ENCODE results near the gene ANKS1A.

The ANKS1A gene

DNA sequence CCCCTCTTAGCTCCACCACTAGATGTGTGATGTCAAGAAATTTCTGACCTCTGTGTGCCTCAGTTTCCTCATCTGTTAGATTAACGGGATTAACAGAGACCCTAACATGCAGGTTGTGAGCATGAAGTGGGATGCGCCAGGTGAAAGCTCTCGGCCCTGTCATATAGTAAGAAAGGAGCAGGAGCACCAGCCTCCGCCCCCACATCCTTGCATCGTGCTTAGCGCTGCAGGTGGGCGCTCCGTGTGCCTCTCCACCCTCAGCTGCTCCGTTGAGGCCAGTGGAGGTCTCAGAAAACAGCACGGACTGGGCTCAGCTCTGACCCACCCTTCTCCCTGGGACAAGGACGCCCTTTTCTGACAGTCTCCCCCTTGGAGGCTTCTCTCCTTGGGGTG is 188.7 kb downstream of the ANKS1A start:
- H3K9me3 ChIP-seq (ENCODE audit: control insufficient read depth, insufficient read depth, low read depth, low read length), result no peaks in the 10 kb centered on the region
- no peak overlapping the region for H3K27ac ChIP-seq (ENCODE audit: extremely low read depth, low read depth, low read length)
- POLR2A ChIA-PET, result no interaction called here
- peaks cover 0 to 62% of the 10 kb centered on the region in 2 experiments; a peak in 2 of 3 replicates for H3K36me3 ChIP-seq (ENCODE audit: control insufficient read depth in 2 of 2, insufficient read depth in 1 of 2, low read length in 2 of 2)
- no peak overlapping the region for H3K4me3 ChIP-seq (ENCODE audit: low read depth, low read length)
- TF ChIP-seq EGR2 (tag by site-specific recombination; IDR thresholded peaks at IDR 0.05; ENCODE audit: low read depth) (0 out of 2 replicates have a peak, but pooled peaks have one; percentile 22), ZSCAN30 (tag by site-specific recombination; IDR thresholded peaks at IDR 0.05) (no peak)
- H3K4me1 ChIP-seq (ENCODE audit: control insufficient read depth, insufficient read depth, low read length), result no peaks in the 10 kb centered on the region
- CTCF ChIA-PET, result interaction anchor here (1.3 kb wide), 1 partner anchor 163 kb away, joined by 3 read pairs; no protein-coding TSS in a partner anchor

DNA sequence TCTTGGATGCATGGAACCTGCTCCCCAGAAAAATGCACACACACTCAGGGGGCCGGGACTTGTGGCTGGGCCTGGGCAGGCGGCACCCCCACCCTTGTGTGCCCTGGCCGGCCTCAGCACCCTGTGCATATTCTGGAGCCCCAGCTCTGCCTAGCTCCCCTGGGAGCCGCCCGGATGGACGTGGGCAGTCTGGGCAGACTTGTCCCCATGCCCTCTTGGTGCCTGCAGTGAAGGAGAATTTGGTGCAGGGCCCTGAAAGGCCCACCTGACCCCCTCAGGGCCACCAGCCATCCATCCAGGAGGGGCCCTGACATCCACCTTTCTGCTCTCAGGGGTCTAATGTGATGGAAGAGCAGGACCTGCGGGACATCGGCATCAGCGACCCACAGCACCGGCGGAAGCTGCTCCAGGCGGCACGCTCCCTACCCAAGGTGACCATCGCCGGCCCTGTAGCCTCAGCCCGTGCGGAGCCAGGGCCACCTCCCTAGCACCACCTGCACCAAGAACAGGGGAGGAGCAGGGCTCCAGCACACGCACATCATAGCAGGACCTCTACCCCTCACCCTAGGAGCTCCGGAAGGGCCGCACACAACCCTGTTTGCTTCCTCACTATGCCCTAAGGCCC is 189.3 kb downstream of the ANKS1A start:
- Histone ChIP-seq H3K4me1 (ENCODE audit: control insufficient read depth, insufficient read depth, low read length) (no peaks in the 10 kb centered on the region), H3K27ac (ENCODE audit: extremely low read depth, low read depth, low read length) (no peak overlapping the region), H3K4me3 (ENCODE audit: low read depth, low read length) (no peak overlapping the region), H3K9me3 (ENCODE audit: control insufficient read depth, insufficient read depth, low read depth, low read length) (no peaks in the 10 kb centered on the region), H3K36me3 (ENCODE audit: control insufficient read depth in 2 of 2, insufficient read depth in 1 of 2, low read length in 2 of 2) (peaks cover 0 to 66% of the 10 kb centered on the region in 2 experiments; a peak in 2 of 3 replicates)
- ChIA-PET POLR2A (no interaction called here), CTCF (no interaction called here)
- no peak for TF ChIP-seq ZIC2 (tag by site-specific recombination; IDR thresholded peaks at IDR 0.05)
- TF ChIP-seq ZBTB20 (tag by site-specific recombination; IDR thresholded peaks at IDR 0.05), result no peak
- TF ChIP-seq ZNF274 (IDR thresholded peaks at IDR 0.05; ENCODE audit: low read length), result no peak
- no peak for TF ChIP-seq ZNF274 (tag by site-specific recombination; IDR thresholded peaks at IDR 0.05; ENCODE audit: borderline replicate concordance)
- no peak for TF ChIP-seq ZFP69B (tag by site-specific recombination; IDR thresholded peaks at IDR 0.05)
- no peak for TF ChIP-seq ZNF214 (tag by site-specific recombination; IDR thresholded peaks at IDR 0.05; ENCODE audit: borderline replicate concordance)
- TF ChIP-seq ZNF2 (tag by site-specific recombination; IDR thresholded peaks at IDR 0.05), result no peak
- TF ChIP-seq, protein P1, sequence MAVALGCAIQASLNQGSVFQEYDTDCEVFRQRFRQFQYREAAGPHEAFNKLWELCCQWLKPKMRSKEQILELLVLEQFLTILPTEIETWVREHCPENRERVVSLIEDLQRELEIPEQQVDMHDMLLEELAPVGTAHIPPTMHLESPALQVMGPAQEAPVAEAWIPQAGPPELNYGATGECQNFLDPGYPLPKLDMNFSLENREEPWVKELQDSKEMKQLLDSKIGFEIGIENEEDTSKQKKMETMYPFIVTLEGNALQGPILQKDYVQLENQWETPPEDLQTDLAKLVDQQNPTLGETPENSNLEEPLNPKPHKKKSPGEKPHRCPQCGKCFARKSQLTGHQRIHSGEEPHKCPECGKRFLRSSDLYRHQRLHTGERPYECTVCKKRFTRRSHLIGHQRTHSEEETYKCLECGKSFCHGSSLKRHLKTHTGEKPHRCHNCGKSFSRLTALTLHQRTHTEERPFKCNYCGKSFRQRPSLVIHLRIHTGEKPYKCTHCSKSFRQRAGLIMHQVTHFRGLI (tag by site-specific recombination; IDR thresholded peaks at IDR 0.05), result no peak
- TF ChIP-seq, protein P2, sequence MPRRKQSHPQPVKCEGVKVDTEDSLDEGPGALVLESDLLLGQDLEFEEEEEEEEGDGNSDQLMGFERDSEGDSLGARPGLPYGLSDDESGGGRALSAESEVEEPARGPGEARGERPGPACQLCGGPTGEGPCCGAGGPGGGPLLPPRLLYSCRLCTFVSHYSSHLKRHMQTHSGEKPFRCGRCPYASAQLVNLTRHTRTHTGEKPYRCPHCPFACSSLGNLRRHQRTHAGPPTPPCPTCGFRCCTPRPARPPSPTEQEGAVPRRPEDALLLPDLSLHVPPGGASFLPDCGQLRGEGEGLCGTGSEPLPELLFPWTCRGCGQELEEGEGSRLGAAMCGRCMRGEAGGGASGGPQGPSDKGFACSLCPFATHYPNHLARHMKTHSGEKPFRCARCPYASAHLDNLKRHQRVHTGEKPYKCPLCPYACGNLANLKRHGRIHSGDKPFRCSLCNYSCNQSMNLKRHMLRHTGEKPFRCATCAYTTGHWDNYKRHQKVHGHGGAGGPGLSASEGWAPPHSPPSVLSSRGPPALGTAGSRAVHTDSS (tag by site-specific recombination; IDR thresholded peaks at IDR 0.05), result no peak
- TF ChIP-seq GLIS1 (tag by site-specific recombination; IDR thresholded peaks at IDR 0.05), result no peak
- TF ChIP-seq, protein P3, sequence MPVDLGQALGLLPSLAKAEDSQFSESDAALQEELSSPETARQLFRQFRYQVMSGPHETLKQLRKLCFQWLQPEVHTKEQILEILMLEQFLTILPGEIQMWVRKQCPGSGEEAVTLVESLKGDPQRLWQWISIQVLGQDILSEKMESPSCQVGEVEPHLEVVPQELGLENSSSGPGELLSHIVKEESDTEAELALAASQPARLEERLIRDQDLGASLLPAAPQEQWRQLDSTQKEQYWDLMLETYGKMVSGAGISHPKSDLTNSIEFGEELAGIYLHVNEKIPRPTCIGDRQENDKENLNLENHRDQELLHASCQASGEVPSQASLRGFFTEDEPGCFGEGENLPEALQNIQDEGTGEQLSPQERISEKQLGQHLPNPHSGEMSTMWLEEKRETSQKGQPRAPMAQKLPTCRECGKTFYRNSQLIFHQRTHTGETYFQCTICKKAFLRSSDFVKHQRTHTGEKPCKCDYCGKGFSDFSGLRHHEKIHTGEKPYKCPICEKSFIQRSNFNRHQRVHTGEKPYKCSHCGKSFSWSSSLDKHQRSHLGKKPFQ (tag by site-specific recombination; IDR thresholded peaks at IDR 0.05), result no peak
- no peak for TF ChIP-seq ZBTB21 (tag by site-specific recombination; IDR thresholded peaks at IDR 0.05)
- TF ChIP-seq ZNF433 (tag by site-specific recombination; IDR thresholded peaks at IDR 0.05; ENCODE audit: low read depth), result no peak
- TF ChIP-seq ZNF350 (tag by site-specific recombination; IDR thresholded peaks at IDR 0.05), result no peak
- TF ChIP-seq ZNF146 (tag by site-specific recombination; IDR thresholded peaks at IDR 0.05), result no peak
- TF ChIP-seq ZFHX2 (tag by site-specific recombination; conservative IDR thresholded peaks at IDR 0.05), result no peak

DNA sequence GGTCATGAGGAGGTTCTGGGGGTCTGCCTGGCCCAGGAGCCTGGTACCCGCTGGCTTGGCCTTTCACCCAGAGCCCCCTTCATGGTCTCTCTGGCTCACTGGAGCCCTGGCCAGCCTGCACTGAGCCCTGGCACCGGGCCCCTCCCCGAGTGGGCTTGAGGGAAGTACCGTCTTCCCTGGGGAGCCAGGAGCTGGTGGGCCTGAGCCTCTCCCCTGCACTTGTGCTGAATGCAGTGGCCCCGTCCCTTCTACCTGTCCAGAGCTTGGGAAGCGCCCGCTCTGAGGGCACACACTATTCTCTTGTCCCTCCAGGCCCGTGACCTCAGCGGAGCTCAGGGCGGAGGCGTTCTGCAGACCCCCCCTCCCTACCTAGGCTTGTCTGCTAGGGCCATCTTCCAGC is 189.8 kb downstream of the ANKS1A start:
- ChIA-PET POLR2A (no interaction called here), CTCF (interaction anchor here (0.7 to 1.2 kb wide), 2 partner anchors 61 to 120 kb away, joined by 3 read pairs; no protein-coding TSS in a partner anchor)
- no peaks in the 10 kb centered on the region for H3K9me3 ChIP-seq (ENCODE audit: control insufficient read depth, insufficient read depth, low read depth, low read length)
- H3K4me3 ChIP-seq (ENCODE audit: low read depth, low read length), result no peak overlapping the region
- peaks cover 0 to 67% of the 10 kb centered on the region in 2 experiments; a peak in 2 of 3 replicates for H3K36me3 ChIP-seq (ENCODE audit: control insufficient read depth in 2 of 2, insufficient read depth in 1 of 2, low read length in 2 of 2)
- H3K4me1 ChIP-seq (ENCODE audit: control insufficient read depth, insufficient read depth, low read length), result no peaks in the 10 kb centered on the region
- no peak overlapping the region for H3K27ac ChIP-seq (ENCODE audit: extremely low read depth, low read depth, low read length)
- TF ChIP-seq TCF7L2 (IDR thresholded peaks at IDR 0.05; ENCODE audit: borderline replicate concordance, low read depth, low read length) (no peak), ZNF791 (tag by site-specific recombination; IDR thresholded peaks at IDR 0.05) (no peak), ZNF221 (tag by site-specific recombination; IDR thresholded peaks at IDR 0.05; ENCODE audit: borderline replicate concordance) (no peak), ZBTB21 (tag by site-specific recombination; IDR thresholded peaks at IDR 0.05) (no peak)
- TF ChIP-seq, protein P4, sequence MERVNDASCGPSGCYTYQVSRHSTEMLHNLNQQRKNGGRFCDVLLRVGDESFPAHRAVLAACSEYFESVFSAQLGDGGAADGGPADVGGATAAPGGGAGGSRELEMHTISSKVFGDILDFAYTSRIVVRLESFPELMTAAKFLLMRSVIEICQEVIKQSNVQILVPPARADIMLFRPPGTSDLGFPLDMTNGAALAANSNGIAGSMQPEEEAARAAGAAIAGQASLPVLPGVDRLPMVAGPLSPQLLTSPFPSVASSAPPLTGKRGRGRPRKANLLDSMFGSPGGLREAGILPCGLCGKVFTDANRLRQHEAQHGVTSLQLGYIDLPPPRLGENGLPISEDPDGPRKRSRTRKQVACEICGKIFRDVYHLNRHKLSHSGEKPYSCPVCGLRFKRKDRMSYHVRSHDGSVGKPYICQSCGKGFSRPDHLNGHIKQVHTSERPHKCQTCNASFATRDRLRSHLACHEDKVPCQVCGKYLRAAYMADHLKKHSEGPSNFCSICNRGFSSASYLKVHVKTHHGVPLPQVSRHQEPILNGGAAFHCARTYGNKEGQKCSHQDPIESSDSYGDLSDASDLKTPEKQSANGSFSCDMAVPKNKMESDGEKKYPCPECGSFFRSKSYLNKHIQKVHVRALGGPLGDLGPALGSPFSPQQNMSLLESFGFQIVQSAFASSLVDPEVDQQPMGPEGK (tag by site-specific recombination; IDR thresholded peaks at IDR 0.05), result no peak
- TF ChIP-seq, protein P5, sequence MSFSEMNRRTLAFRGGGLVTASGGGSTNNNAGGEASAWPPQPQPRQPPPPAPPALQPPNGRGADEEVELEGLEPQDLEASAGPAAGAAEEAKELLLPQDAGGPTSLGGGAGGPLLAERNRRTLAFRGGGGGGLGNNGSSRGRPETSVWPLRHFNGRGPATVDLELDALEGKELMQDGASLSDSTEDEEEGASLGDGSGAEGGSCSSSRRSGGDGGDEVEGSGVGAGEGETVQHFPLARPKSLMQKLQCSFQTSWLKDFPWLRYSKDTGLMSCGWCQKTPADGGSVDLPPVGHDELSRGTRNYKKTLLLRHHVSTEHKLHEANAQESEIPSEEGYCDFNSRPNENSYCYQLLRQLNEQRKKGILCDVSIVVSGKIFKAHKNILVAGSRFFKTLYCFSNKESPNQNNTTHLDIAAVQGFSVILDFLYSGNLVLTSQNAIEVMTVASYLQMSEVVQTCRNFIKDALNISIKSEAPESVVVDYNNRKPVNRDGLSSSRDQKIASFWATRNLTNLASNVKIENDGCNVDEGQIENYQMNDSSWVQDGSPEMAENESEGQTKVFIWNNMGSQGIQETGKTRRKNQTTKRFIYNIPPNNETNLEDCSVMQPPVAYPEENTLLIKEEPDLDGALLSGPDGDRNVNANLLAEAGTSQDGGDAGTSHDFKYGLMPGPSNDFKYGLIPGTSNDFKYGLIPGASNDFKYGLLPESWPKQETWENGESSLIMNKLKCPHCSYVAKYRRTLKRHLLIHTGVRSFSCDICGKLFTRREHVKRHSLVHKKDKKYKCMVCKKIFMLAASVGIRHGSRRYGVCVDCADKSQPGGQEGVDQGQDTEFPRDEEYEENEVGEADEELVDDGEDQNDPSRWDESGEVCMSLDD (tag by site-specific recombination; IDR thresholded peaks at IDR 0.05), result no peak

Data from HEK293 (cell line).